Activated effector memory CD4-positive, alpha-beta T cell treated with anti-CD3 and anti-CD28 coated beads, Interleukin-2, amount 50 U/mL, for 16 hours (primary cell): ENCODE data around the gene ASPSCR1.

Source experiments
- DNase-seq: peaks from one replicate; pipeline ENCODE4 v3.0.0-alpha.2; 2020

Gene ASPSCR1

GRCh38 chr17:81983011-81983638, 5.7 kb downstream of the ASPSCR1 start:
- no peak for DNase-seq

DNA sequence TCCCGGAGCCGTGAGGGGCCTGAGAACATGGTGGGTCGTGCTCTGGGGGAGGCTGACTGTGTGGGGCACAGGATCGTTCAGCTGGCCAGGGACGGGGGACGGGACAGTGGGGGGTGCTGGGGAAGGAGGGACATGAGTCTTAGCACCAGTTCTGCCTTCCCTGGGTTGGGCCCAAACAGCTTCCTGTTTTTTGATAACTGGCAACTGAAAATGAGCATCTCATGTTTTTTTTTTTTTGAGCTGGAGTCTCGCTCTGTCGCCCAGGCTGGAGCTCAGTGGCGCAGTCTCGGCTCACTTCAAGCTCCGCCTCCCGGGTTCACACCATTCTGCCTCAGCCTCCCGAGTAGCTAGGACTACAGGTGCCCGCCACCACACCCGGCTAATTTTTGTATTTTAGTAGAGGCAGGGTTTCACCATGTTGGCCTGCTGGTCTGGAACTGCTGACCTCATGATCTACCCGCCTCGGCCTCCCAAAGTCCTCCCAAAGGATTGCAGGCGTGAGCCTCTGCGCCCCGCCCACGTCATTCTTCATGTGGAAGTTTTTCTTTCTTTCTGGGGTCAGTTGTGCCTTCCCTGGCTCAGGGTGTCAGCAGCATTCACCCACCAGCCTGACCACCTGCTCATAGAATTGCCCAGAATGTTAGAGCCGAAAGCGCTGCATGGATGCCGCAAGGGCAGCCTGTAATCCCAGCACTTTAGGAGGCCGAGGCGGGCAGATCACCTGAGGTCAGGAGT, 6.4 kb downstream of the ASPSCR1 start:
- DNase-seq = no peak

- no peak for DNase-seq
Observed at GRCh38 chr17:81984773-81985410, 7.5 kb downstream of the ASPSCR1 start.

DNA sequence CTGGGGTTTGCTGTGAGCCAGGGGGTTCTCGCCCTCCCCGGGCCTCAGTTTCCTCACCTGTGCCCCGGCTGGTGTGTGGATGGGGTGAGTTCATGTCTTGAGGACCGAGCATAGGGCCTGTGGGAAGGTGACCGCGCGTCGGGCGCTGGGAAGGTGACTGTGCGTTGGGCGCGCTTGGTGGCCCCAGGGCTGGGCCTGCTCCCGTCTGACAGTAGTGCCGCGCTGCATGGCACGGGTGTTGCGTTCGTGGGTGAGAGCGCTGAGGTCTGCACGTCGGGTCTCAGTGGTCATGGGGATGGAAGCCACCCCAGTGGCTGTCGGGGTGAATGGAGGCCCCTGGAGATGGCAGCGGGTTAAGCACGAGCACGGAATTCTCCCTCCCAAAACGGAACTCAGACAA, 9.2 kb downstream of the ASPSCR1 start:
- DNase-seq = no peak

GRCh38 chr17:81987161-81987770, 9.8 kb downstream of the ASPSCR1 start:
- DNase-seq = no peak

- no peak for DNase-seq
Observed at GRCh38 chr17:81990836-81991683, 13.6 kb downstream of the ASPSCR1 start.

GRCh38 chr17:81991684-81992305, 14.4 kb downstream of the ASPSCR1 start:
- DNase-seq = no peak

- DNase-seq = no peak
Observed at GRCh38 chr17:81992306-81993102, 15.1 kb downstream of the ASPSCR1 start.

GRCh38 chr17:81993729-81994592, 16.5 kb downstream of the ASPSCR1 start:
- no peak for DNase-seq

GRCh38 chr17:81994593-81995462, 17.4 kb downstream of the ASPSCR1 start:
- DNase-seq = no peak

DNA sequence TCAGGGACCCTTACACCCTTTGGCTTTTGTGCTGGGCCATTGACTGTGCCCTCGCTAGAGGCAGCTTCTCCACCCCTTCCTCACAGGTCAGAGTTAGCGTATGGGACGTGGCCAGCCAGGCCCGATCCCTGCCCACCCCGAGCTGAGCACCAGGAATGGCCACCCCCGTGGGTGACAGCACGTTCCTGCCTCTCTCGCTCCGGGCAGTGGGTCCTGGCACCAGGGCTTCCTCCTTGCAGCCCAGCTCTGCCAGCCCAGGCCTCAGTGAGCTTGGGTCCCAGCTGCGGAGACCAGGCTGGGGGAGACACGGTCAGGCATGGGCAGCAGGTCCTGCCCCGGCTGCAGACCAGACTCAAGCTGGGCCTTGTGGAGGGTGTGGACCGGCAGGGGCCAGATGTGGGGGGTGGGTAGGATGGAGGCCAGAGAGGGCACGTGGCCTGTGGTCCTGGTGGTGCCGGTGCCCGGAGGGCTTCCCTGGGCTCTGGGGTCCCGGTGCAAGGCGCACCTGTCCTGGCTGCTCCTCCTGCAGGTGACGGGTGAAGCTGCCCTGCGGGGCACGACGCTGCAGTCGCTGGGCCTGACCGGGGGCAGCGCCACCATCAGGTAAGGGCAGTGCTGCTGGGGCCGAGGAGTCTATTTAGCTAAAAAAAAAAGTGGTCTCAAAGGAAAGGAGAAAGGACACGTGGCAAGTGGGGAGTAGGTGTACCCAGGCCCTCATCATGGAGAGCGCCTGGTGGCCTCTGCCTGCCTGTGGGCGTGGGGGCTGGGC, 18.2 kb downstream of the ASPSCR1 start:
- DNase-seq = no peak

- no peak for DNase-seq
Observed at GRCh38 chr17:81996232-81996756, 18.9 kb downstream of the ASPSCR1 start.

DNA sequence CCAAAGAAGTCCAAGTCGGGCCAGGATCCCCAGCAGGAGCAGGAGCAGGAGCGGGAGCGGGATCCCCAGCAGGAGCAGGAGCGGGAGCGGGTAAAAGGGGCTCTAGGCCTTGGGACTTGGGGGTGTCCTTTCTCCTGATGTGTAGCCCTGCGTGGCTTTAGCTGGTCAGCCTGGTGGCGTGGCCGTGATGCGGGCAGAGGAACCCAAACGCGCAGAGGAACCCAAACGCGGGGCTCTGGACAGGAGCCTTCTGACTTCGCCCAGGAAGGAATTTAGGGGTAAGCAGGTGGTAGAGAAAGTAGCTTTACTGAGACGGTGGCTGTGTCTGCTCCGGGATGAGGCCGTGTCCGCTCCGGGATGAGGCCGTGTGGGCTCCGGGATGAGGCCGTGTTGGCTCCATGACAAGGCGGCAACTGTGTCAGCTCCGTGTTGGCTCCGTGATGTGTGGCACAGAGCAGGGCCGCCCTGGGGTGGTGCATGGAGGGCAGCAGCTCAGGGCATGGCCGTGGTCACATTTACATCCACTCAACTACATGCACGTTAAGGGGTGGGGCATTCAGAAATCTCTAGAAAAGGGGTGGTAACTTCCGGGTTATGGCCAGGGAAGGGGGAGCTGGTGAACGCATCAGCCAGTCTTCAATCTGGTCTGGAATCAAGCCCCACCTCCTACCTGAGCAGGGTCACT, 19.5 kb downstream of the ASPSCR1 start:
- no peak for DNase-seq

GRCh38 chr17:81998212-81998611, 20.8 kb downstream of the ASPSCR1 start:
- DNase-seq = no peak

GRCh38 chr17:81998691-81999438, 21.4 kb downstream of the ASPSCR1 start:
- DNase-seq = no peak

- DNase-seq = no peak
Observed at GRCh38 chr17:81999587-81999975, 22.2 kb downstream of the ASPSCR1 start.
